Lung (tissue), 12 donors: ENCODE measurements around the gene C2orf42. TPM values are rescaled to one million over a fixed set of nuclear protein-coding genes. Genes with fewer than 3 reads are reported as not detected.
"Not testable (repeated sequence)": the region's sequence is repeated elsewhere in the genome, so short reads cannot be mapped to it uniquely, and the experiment has no call there.

Source experiments
- ATAC-seq: fragments of 200-7000 bp; cut with Tn5 transposase; one replicate; pipeline ENCODE4 v1.9.1; 2020; ENCODE audit warnings: moderate number of reproducible peaks; ENCODE audit not compliant: insufficient read depth, low FRiP score
- DNase-seq, 3 donors: peaks; one replicate each; pipeline ENCODE4 v3.0.0-alpha.2; 2013 to 2017
- H3K27ac ChIP-seq, 2 donors: one replicate each; pipeline ENCODE4 v1.5.1; 2013; ENCODE audit warnings: mild to moderate bottlenecking in 2 of 2, moderate library complexity in 2 of 2, control low read depth in 1 of 2, inconsistent platforms in 1 of 2, low read depth in 1 of 2, low read length in 1 of 2
- H3K27me3 ChIP-seq, 3 donors: one replicate each; pipeline ENCODE4 v1.5.1; 2013; ENCODE audit warnings: low read length in 2 of 3; ENCODE audit not compliant: control insufficient read depth in 3 of 3, insufficient read depth in 3 of 3
- H3K36me3 ChIP-seq, 4 donors: one replicate each; pipeline ENCODE4 v1.5.1; 2013; ENCODE audit warnings: low read length in 4 of 4, mild to moderate bottlenecking in 1 of 4, moderate library complexity in 1 of 4; ENCODE audit not compliant: control insufficient read depth in 4 of 4, insufficient read depth in 4 of 4
- H3K4me1 ChIP-seq, 5 donors: one replicate each; pipeline ENCODE4 v1.5.1; 2013; ENCODE audit warnings: low read length in 5 of 5, mild to moderate bottlenecking in 2 of 5, moderate library complexity in 1 of 5; ENCODE audit not compliant: control insufficient read depth in 5 of 5, insufficient read depth in 5 of 5
- H3K4me3 ChIP-seq: one replicate; pipeline ENCODE4 v1.5.1; 2013; ENCODE audit warnings: mild to moderate bottlenecking, control low read depth, moderate library complexity
- H3K9ac ChIP-seq, 2 donors: one replicate each; pipeline ENCODE4 v1.5.1; 2013; ENCODE audit warnings: low read length in 2 of 2, control low read depth in 1 of 2; ENCODE audit not compliant: insufficient read depth in 1 of 2
- H3K9me3 ChIP-seq, 4 donors: one replicate each; pipeline ENCODE4 v1.5.1; 2013; ENCODE audit warnings: low read length in 3 of 4, mild to moderate bottlenecking in 1 of 4, moderate library complexity in 1 of 4; ENCODE audit not compliant: control insufficient read depth in 4 of 4, insufficient read depth in 3 of 4
- CTCF ChIP-seq: IDR thresholded peaks from 2 replicates; pipeline ENCODE4 v1.5.1; 2012; ENCODE audit warnings: mild to moderate bottlenecking; ENCODE audit errors: control extremely low read depth, extremely low read depth
- WGBS, 2 donors: extraction: QIAGEN DNeasy Blood & Tissue Kit; methylation state at CpG; one replicate each; pipeline ENCODE4 v1.1.7; 2013; 5-methylcytosine and 5-hydroxymethylcytosine counted together
- polyA plus RNA-seq, 2 donors: library from polyadenylated mRNA; stranded (reverse); fragments of 200-250 nt; gene quantifications; one replicate each; pipeline ENCODE4 v1.2.1, GENCODE V29; 2013
- total RNA-seq, 2 donors: library from RNA; depleted of rRNA in 1 of 2; stranded (reverse); fragments of >200 nt in 1 of 2; gene quantifications; one replicate each; pipeline ENCODE4 v1.2.1, GENCODE V29; 2014 to 2021
- donor health status: control.
- donor health status: control.
- donor health status: Bipolar disorder and iron deficiency.
- donor health status: healthy.
- donor health status: DM: yes; HTN: yes; CAD: no.

Gene C2orf42
- total and polyA plus RNA-seq, 4 donors = 4.3 to 15.0 (median 9.3) TPM

GRCh38 chr2:70226781-70227180 is 36.0 kb upstream of the C2orf42 start:
- TF ChIP-seq CTCF = no peak
- Histone ChIP-seq H3K36me3 (peaks cover 14 to 60% (median 25%) of the 10 kb centered on the region in 4 donors), H3K9me3 (no peaks in the 10 kb centered on the region), H3K9ac (no peak overlapping the region), H3K4me1 (no peaks in the 10 kb centered on the region), H3K4me3 (no peak overlapping the region), H3K27me3 (no peaks in the 10 kb centered on the region), H3K27ac (no peak overlapping the region)
- DNase-seq = no peak
- 83 to 88% methylated on average over 2 of the region's 2 CpGs for WGBS, 2 donors
- ATAC-seq = no peak

- not testable (repeated sequence) for DNase-seq, H3K9ac ChIP-seq, H3K4me3 ChIP-seq, H3K4me1 ChIP-seq, ATAC-seq, H3K27ac ChIP-seq, H3K27me3 ChIP-seq, H3K9me3 ChIP-seq
- H3K36me3 ChIP-seq = peaks cover 22 to 63% (median 34%) of the 10 kb centered on the region in 4 donors
- WGBS, 2 donors = 97 to 98% methylated on average over 3 of the region's 3 CpGs
These were observed 32.5 kb upstream of the C2orf42 start for GRCh38 chr2:70223305-70223704.

GRCh38 chr2:70214953-70215549 is 24.2 kb upstream of the C2orf42 start:
- TF ChIP-seq CTCF = no peak
- Histone ChIP-seq H3K9ac (no peak overlapping the region), H3K27me3 (no peaks in the 10 kb centered on the region), H3K4me1 (peaks cover 0 to 2% (median 0%) of the 10 kb centered on the region in 5 donors), H3K4me3 (no peak overlapping the region), H3K36me3 (peaks cover 18 to 40% (median 34%) of the 10 kb centered on the region in 4 donors), H3K9me3 (no peaks in the 10 kb centered on the region), H3K27ac (no peak overlapping the region)
- no peak for ATAC-seq
- 87 to 96% methylated on average over 3 of the region's 3 CpGs for WGBS, 2 donors
- DNase-seq = no peak

- Histone ChIP-seq H3K4me3 (no peak overlapping the region), H3K36me3 (peaks cover 14 to 34% (median 30%) of the 10 kb centered on the region in 4 donors), H3K9ac (no peak overlapping the region), H3K4me1 (peaks cover 0 to 2% (median 0%) of the 10 kb centered on the region in 5 donors), H3K27me3 (no peaks in the 10 kb centered on the region), H3K27ac (no peak overlapping the region), H3K9me3 (no peaks in the 10 kb centered on the region)
- TF ChIP-seq CTCF = no peak
- ATAC-seq (no peak), DNase-seq (no peak)
- WGBS, 2 donors = 96 to 100% methylated on average over 1 of the region's 1 CpG
These were observed 23.5 kb upstream of the C2orf42 start for GRCh38 chr2:70214365-70214764.
